Bronchial smooth muscle cell (primary cell): Measurements from ENCODE around the gene NCAPG2. TPM values are rescaled to one million over a fixed set of nuclear protein-coding genes. Genes with fewer than 3 reads are reported as not detected.

Source experiments
- total RNA-seq: library from RNA; depleted of rRNA; stranded (reverse); fragments of >200 nt; gene quantifications from 2 replicates; pipeline ENCODE4 v1.2.1, GENCODE V29; 2014

NCAPG2 gene
- 7.4 and 7.6 TPM in 2 replicates for total RNA-seq

GRCh38 chr7:158704524-158705233 lies at the start of gene NCAPG2:
Gene NCAPG2, minus strand, starts transcription at chr7:158704804. Its CDS starts 2,905 bp downstream, at chr7:158701899.

GRCh38 chr7:158587162-158588084 lies 117.2 kb downstream of the NCAPG2 start, which contains the start of gene PTPRN2:
Gene PTPRN2, minus strand, starts transcription at chr7:158587823.

Other genes with a start within 250 kb of the NCAPG2 start
- gene PTPRN2, start 117.0 kb downstream of the NCAPG2 start, total RNA-seq: under 0.01 and 0.34 TPM in 2 replicates
- 56.5 and 68.6 TPM in 2 replicates for gene ESYT2, start 124.7 kb upstream of the NCAPG2 start, total RNA-seq
- 7.6 and 8.4 TPM in 2 replicates for gene DYNC2I1, start 151.8 kb upstream of the NCAPG2 start, total RNA-seq